Smooth muscle cell (in vitro differentiated cells): ENCODE results near the gene CENPH. TPM values are rescaled to one million over a fixed set of nuclear protein-coding genes. Genes with fewer than 3 reads are reported as not detected.
"Not testable (repeated sequence)": the region's sequence is repeated elsewhere in the genome, so short reads cannot be mapped to it uniquely, and the experiment has no call there.

Experiments used
- DNase-seq: peaks from one replicate; lab custom pipeline; 2025; ENCODE audit not compliant: unreplicated experiment; lab: John Stamatoyannopoulos, UW
- H2AFZ ChIP-seq: fragments of 200-600 bp; sonication (generic); 2 replicates; pipeline ENCODE4 v1.6.0; 2016; ENCODE audit warnings: antibody characterized with exemption, low read depth, mild to moderate bottlenecking
- H3F3A ChIP-seq: fragments of 200-600 bp; sonication (generic); 2 replicates; pipeline ENCODE4 v1.6.0; 2017; ENCODE audit warnings: antibody characterized with exemption, low read depth
- H3K27ac ChIP-seq: fragments of 200-600 bp; sonication (generic); 2 replicates; pipeline ENCODE4 v1.5.1; 2016; ENCODE audit warnings: low read depth, mild to moderate bottlenecking
- H3K27me3 ChIP-seq: fragments of 200-600 bp; sonication (generic); 2 replicates; pipeline ENCODE4 v1.6.1; 2016; ENCODE audit warnings: low read depth, mild to moderate bottlenecking
- H3K36me3 ChIP-seq: fragments of 200-600 bp; sonication (generic); 2 replicates; pipeline ENCODE4 v1.5.1; 2016; ENCODE audit warnings: low read depth
- H3K4me1 ChIP-seq: fragments of 200-600 bp; sonication (generic); 2 replicates; pipeline ENCODE4 v1.5.1; 2016; ENCODE audit warnings: low read depth
- H3K4me2 ChIP-seq: fragments of 200-600 bp; sonication (generic); 2 replicates; pipeline ENCODE4 v1.6.0; 2016; ENCODE audit warnings: mild to moderate bottlenecking
- H3K4me3 ChIP-seq: fragments of 200-600 bp; sonication (generic); 2 replicates; pipeline ENCODE4 v1.5.1; 2016; ENCODE audit warnings: mild to moderate bottlenecking
- H3K79me2 ChIP-seq: fragments of 200-600 bp; sonication (generic); 2 replicates; pipeline ENCODE4 v1.6.0; 2016; ENCODE audit warnings: low read depth, mild to moderate bottlenecking
- H3K9ac ChIP-seq: fragments of 200-600 bp; sonication (generic); 2 replicates; pipeline ENCODE4 v1.6.0; 2016; ENCODE audit warnings: low read depth
- H3K9me3 ChIP-seq: fragments of 200-600 bp; sonication (generic); replicated peaks from 2 replicates; pipeline ENCODE4 v1.5.1; 2016; ENCODE audit warnings: low read depth
- H4K20me1 ChIP-seq: fragments of 200-600 bp; sonication (generic); 2 replicates; pipeline ENCODE4 v1.6.0; 2016; ENCODE audit warnings: low read depth
- CTCF ChIP-seq: fragments of 200-600 bp; sonication (generic); IDR thresholded peaks from 2 replicates; pipeline ENCODE4 v1.5.1; 2017; ENCODE audit warnings: borderline replicate concordance, mild to moderate bottlenecking, antibody characterized with exemption; ENCODE audit not compliant: insufficient read depth, poor library complexity, severe bottlenecking
- WGBS: methylation state at CpG from one replicate; pipeline ENCODE4 v1.1.7; 2016; ENCODE audit warnings: low lambda C conversion rate; 5-methylcytosine and 5-hydroxymethylcytosine counted together
- polyA plus RNA-seq: library from polyadenylated mRNA; unstranded; fragments of >200 nt; fragmentation: Nextera tagmentation; extraction: Ambion mirVana; gene quantifications from 2 replicates; pipeline ENCODE4 v1.2.1, GENCODE V29; 2016
- total RNA-seq: library from RNA; depleted of rRNA; stranded (reverse); fragments of >200 nt; gene quantifications from 2 replicates; pipeline ENCODE4 v1.2.3, GENCODE V29; 2014

Gene CENPH
- total and polyA plus RNA-seq, 2 experiments from 2014 or later = 10.5 to 15.5 TPM

- peaks cover 4% of the 10 kb centered on the region for H3K36me3 ChIP-seq
- no peak overlapping the region for H2AFZ ChIP-seq
- no peaks in the 10 kb centered on the region for H4K20me1 ChIP-seq
- WGBS = 96% methylated on average over 3 of the region's 3 CpGs
- H3K9me3 ChIP-seq = no peaks in the 10 kb centered on the region
- no peak overlapping the region for H3K27ac ChIP-seq
- H3K9ac ChIP-seq = no peak overlapping the region
- no peak for DNase-seq
- H3K4me2 ChIP-seq = no peak overlapping the region
- H3K4me3 ChIP-seq = no peak overlapping the region
- TF ChIP-seq CTCF = no peak
- peaks cover 15% of the 10 kb centered on the region for H3K4me1 ChIP-seq
- H3F3A ChIP-seq = peaks cover 11% of the 10 kb centered on the region
- H3K79me2 ChIP-seq = peaks cover 36% of the 10 kb centered on the region
- no peaks in the 10 kb centered on the region for H3K27me3 ChIP-seq
Measured at GRCh38 chr5:69170969-69171368, 18.4 kb upstream of the CENPH start.

- not testable (repeated sequence) for H2AFZ ChIP-seq, DNase-seq, H3K9ac ChIP-seq, H4K20me1 ChIP-seq, H3K9me3 ChIP-seq, H3K4me2 ChIP-seq, H3K27me3 ChIP-seq, H3K4me1 ChIP-seq, H3K4me3 ChIP-seq, H3F3A ChIP-seq, H3K79me2 ChIP-seq, H3K27ac ChIP-seq, H3K36me3 ChIP-seq
- WGBS = 97% methylated on average over 15 of the region's 15 CpGs
Measured at GRCh38 chr5:69181659-69182293, 7.6 kb upstream of the CENPH start.

DNA sequence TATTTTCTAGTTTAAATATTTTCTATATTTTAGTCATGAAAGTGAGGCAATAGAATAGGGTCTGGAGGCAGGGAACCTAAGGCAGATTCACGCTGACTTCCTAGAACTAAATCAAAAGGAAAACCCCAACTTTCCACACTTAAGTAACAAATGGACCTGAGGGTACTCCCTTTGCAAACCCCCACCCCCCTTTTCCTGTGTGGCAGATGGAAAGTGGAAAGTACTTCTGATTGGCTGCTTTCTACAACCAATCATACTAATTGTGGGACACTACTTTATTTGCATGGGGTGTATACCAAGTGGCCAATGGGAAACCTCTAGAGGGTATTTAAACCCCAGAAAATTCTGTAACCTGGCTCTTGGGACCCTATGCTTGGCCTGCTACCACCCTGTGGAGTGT lies 4.8 kb upstream of the CENPH start:
- Histone ChIP-seq H3F3A (peaks cover under 1% of the 10 kb centered on the region), H3K4me2 (no peak overlapping the region), H3K9me3 (no peaks in the 10 kb centered on the region), H3K4me3 (no peak overlapping the region), H3K27me3 (no peaks in the 10 kb centered on the region), H3K36me3 (no peaks in the 10 kb centered on the region), H4K20me1 (no peaks in the 10 kb centered on the region), H3K4me1 (no peaks in the 10 kb centered on the region), H3K27ac (no peak overlapping the region), H3K9ac (no peak overlapping the region), H2AFZ (no peak overlapping the region), H3K79me2 (no peaks in the 10 kb centered on the region)
- WGBS = 90% methylated on average over 1 of the region's 1 CpG
- no peak for TF ChIP-seq CTCF
- no peak for DNase-seq

- no peak for DNase-seq
- Histone ChIP-seq H3K27me3 (no peaks in the 10 kb centered on the region), H3K4me2 (no peak overlapping the region), H3K4me3 (no peak overlapping the region), H3K9ac (no peak overlapping the region), H3K4me1 (no peaks in the 10 kb centered on the region), H2AFZ (no peak overlapping the region), H3K9me3 (no peaks in the 10 kb centered on the region), H3F3A (peaks cover 5% of the 10 kb centered on the region), H3K79me2 (no peaks in the 10 kb centered on the region), H4K20me1 (no peaks in the 10 kb centered on the region), H3K27ac (no peak overlapping the region), H3K36me3 (no peaks in the 10 kb centered on the region)
- 98% methylated on average over 2 of the region's 2 CpGs for WGBS
- TF ChIP-seq CTCF = no peak
Measured at GRCh38 chr5:69187342-69187741, 2.0 kb upstream of the CENPH start.
